ENCODE results near the gene TBX10.
"Not testable (repeated sequence)": the region's sequence is repeated elsewhere in the genome, so short reads cannot be mapped to it uniquely, and the experiment has no call there.

Gene TBX10

DNA sequence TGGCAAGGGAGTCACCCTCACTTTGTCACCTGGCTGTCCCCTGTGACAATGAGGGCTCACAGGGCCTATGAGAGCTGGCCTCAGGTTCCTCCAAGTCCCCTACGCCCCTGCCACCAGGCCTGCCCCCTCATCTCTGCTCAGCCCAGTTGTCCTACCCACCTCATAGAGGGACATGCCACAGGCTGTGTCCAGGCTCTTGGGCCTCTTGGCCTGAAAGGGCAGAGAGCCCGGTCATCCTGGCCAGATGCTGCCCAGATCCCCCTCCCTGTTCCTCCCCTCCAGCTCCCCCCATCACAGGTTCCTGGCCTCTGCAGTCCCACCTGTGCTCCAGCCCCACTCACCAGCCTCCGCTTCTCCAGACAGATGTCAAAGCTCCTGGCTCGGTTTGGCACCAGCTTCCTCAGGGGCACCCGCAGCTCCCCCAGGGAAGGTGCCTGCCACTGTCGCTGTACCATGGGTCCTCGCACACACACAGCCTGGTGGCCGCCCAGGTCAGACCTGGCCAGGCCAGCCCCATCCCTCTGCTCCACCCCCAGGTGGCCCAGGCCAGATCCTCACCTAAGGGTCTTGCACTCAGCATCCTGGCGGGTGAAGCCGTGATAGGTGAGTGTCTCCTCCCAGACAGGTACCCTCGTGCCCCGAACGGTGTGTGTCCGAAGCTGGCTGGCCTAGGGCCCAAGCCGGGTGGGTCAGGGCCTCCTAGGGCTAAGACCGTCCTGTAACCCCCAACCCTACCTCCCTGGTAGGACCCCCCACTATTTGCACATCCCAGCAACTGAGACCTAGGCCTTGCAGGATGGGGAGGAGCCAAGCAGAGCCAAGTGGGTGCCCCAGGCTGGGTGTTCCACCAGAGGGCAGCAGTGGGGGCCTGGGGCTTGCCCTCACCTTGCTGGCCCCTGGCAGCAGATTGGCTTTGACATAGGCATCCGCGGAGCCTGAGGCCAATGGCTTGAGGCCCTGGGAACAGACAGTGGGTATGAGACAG, 24.5 kb downstream of the TBX10 start:
- DNase-seq, result peak; percentile 58

DNA sequence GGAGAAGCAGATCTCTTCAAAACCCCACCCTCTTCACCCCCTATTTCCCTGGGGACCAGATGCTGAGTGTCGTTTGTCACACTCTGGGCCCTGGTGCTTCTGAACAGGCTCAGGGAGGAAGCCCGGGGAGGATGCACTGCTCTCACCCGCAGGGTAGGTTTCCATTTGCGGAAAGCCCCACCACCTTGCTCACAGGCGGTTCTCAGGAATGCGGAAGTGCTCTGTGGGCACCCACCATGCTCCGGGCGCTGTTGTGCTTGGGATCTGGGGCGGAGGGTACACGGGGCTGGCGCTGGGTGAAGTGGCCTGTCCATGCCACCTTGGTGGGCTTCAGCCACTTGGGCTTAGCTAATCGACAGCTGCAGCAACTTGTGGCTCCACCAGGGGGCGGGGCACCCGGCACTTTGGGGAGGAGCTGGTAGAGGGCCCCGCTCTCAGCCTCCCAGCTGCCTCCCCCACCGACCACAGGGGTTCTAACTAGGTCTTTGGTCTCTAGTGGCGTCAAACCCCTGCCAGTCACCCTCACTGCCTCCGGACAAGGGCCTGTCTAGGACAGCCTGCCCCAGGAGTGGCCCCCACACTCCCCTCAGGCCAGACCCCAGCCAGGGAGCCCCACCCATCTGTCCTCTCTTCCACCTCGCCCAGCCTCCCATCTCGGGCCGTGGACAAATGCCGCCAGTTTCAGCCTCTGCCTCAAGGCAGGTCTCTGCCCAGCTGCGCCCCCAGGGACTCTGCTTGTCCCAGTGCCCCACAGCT, 25.4 kb downstream of the TBX10 start:
- peak; percentile 82 for DNase-seq

DNA sequence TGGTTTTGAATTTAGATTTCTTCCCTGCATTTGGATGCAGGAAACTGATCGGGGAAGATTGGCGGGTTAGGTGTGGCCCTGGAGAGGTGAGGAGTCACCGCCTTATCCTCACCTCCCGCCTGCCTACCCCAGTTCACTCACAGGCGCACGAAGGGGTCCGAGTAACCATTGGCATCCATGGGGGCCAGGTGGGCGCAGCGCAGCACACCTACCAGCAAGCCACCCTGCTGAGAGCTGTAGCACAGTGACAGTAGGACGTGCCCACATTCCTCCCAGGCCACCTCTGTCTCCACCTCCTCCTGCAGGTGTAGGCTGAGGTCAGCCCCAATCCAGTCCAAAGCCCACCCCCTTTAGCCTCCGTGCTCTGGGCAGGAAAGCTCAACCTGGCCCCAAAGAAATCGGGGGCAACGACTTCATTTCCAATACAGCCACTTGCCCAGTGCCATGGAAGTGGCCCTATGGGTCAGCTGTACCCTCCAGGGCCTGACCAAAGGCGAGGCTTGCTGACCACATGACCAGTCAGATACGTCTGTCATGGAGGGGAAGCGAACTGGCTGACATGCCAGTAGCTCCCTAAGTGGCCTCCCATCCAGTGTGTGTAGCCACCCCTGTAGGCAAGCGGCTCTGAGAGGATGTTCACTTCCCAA, 26.1 kb downstream of the TBX10 start:
- DNase-seq, result no peak

DNA sequence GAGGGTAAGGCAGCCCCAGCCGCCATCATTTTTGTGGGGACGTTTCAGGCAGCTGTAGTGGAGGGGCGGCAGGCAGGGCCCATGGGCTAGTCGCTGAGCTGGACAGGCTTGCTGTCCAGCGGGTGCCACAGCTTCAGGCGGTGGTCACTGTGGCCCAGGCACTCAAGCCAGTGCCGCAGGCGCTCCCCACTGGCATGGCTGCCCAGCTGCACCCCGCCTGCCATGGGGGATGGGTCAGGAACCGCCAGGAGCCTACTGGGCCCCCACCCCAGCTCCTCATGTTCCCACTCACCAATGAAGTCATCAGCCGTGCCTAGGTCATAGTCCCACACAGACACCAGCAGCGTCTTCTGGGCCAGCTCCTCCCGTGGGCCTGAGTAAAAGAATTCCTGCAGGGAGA, 26.8 kb downstream of the TBX10 start:
- no peak for DNase-seq

DNA sequence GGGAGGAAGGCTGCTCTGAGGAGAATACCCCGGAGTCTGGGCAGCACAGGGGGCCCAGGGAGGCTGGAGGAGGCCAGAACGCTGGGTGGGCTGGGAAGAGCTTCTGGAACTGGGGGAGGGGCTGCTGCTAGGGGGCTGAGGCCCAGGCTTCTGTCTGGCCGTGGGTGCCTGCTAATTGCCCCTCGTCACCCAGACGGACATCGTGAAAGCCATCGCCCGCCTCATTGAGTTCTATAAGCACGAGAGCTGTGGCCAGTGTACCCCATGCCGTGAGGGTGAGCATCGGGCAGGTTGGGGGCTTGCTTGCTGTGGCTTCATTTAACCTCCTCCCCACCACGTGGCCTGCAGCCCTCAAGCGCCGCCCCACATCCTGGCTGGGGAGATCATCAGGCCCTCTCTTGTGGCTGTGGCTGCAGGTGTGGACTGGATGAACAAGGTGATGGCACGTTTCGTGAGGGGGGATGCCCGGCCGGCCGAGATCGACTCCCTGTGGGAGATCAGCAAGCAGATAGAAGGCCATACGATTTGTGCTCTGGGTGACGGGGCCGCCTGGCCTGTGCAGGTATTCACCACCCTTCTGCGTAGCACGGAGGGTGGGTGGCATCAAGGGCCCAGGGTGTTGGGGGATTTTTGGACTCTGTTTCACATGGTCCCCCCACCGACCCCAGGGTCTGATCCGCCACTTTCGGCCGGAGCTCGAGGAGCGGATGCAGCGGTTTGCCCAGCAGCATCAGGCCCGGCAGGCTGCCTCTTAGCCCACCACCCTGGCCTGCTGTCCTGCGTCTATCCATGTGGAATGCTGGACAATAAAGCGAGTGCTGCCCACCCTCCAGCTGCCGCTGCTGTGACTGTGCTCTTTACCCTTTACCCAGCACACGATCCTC, 27.6 kb downstream of the TBX10 start:
- no peak for DNase-seq

DNA sequence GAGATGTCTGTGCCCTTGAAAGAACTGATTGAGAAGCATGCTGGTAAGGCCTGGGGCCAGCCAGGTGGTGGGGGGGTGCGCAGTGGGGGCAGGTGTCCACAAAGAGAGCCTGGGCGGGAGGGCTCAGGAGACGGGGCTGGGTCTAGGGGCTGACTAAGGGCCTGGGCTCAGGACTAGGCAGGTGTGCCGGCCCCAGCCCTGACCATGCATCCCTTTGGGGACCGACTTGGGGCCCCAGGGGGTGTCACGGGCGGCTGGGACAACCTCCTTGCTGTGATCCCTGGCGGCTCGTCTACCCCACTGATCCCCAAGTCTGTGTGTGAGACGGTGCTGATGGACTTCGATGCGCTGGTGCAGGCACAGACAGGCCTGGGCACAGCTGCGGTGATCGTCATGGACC, 28.4 kb downstream of the TBX10 start:
- no peak for DNase-seq

DNA sequence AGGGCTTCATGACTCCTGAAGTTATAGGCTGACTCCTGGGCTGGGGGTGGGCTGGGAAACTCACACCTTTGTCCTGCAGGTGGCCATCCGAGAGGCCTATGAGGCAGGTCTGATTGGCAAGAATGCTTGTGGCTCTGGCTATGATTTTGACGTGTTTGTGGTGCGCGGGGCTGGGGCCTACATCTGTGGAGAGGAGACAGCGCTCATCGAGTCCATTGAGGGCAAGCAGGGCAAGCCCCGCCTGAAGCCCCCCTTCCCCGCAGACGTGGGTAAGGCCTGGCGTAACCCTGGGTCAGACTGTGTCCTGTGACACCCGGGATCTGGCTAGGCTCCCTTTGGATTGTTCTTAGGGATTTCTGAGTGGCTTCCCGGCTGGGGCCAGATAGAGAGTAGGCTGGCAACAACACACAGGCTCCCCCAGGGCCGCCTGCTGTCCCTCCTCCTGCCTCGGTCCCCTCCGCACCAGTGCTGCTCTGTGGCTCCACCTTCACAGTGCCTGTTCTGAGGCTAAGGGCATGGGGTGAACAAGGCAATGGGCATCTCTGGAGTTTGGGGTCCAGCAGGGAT, 29.2 kb downstream of the TBX10 start:
- DNase-seq, result no peak

DNA sequence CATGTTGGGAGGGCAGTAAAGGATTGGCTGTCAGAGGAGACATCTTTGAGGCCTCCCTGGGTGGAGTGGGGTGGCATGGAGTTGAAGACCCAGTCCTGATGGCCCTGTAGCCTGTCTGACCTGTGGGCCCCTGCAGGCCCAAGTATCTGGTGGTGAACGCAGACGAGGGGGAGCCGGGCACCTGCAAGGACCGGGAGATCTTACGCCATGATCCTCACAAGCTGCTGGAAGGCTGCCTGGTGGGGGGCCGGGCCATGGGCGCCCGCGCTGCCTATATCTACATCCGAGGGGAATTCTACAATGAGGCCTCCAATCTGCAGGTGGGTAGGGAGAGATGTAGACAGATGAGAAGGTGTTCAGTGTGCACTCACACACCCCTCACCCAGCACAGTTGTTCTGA, 30.2 kb downstream of the TBX10 start:
- DNase-seq, result no peak

DNA sequence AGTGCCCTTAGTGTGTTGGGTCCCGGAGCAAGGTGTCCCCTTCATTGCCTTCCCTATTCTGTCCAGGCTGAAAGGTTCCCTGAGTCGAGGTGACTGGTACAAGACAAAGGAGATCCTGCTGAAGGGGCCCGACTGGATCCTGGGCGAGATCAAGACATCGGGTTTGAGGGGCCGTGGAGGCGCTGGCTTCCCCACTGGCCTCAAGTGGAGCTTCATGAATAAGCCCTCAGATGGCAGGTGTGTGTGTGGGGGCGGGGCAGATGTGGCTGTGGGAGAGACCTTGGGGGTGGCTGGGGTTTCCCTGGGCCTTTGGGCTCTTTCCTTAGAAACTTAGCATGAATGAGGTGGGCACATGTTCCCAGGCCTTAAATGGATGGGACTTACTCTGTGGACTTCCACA, 31.1 kb downstream of the TBX10 start:
- no peak for DNase-seq

DNA sequence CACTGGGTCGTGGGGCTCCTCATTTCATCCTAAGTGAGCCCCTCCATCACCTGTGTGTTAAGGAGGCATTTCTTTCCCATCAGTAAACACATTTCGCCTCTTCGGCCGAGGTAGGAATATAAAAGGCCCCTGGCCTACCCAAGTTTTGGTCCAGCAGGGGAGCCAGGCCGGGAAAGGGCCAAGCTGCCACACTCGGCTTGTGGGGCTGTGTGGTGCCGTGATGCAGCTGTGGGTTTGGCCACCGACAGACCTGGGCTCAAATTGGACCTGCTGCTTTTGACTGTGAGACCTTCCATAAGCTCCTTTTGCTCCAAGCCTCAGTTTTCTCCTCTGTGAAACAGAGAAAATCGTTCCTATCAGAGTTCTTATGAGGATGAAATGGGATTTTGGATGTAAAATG, 32.1 kb downstream of the TBX10 start:
- no peak for DNase-seq

DNA sequence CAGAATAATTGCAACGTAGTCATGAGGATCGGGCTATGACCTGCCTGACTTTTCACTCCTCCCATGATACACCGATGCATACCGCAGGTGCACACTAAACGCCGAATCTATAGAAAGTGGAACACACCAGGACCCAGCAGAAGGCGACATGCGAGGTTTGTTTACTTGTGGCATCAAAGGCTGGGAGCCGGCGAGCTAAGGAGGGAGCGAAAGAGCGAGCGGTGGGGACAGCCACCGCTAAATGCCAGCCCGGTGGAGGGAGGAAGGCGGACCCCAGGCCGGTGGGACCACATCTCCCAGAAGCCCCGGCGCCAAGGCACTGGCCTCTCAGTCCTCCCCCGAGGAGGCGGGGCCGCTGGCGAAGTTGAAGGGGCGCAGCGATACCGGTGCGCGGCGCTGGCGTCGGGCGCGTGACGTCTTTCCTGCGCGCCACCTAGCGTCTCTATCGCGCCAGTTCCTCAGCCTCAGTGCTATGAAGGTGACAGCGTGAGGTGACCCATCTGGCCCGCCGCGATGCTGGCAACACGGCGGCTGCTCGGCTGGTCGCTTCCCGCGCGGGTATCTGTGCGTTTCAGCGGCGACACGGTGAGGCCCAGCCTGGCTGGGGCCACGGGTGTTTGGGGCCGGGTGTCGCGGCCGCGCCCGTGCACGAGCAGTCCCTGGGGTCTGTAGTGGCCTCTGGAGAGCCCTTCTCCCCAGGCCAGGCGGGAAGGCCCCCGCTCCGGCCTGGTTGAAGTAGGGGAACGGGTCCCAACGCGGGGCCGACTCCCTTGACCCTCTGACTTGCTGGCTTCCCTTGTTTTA, 32.9 kb downstream of the TBX10 start, which contains the start of gene NDUFV1:
NDUFV1 (plus strand) TSS at position 445 of the 804 bp plus-strand sequence; CDS start at position 514, 69 bp downstream.
- DNase-seq, result peak; percentile 96

DNA sequence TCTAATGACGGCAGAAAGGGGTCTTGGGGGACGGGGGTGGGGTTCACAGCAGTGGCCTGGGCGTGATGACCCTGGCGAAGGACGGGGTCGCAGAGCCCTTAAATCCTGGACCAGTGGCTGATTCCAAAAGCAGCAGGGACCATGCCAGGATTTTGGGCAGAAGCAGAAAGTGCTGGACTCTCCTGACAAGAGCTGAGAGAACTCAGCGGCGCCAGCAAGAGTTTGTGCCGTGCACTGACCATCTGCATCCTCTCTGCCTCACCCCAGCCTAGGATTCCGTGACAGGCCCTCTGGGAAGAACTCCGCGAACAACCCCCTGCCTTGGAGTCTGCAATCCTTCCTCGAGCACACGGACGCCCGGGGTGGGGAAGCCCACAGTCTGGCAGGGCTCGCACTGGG, 33.5 kb downstream of the TBX10 start:
- no peak for DNase-seq

DNA sequence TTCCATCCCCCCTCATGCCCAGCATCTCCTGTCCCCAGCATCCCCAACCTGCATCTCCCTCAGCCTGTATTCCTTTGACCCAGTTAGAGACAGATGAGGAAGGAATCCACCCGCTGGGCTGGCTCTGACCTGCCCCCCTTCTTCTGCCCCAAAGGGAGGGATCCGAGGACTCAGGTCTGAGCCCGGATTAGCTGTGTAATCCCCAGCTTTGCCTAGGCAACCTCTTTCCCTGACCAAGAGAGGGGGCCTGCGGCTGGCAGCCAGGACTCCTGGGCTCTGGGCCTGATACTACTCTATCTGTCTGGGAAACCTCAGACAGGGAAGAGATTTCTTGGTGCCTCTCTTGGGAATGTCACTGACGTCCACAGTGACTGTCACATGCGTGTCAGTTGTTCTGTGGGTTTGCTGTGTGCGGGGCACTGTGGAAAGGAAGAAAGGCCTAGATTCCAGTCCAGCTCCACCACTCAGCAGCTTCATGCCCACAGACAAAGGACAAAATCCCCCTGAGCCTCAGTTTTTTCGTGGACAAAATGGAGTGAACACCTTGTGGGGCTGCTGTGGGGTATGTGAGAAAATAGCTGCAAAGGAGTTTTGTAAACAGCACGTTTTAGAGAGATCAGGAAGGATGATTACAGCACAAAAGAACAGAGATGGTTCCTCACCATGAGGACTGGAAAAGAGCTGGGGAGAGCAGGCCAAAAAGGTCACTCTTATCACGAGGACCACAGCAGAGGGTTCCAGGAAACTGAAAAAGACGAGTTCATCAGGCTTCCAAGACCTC, 34.1 kb downstream of the TBX10 start:
- no peak for DNase-seq

DNA sequence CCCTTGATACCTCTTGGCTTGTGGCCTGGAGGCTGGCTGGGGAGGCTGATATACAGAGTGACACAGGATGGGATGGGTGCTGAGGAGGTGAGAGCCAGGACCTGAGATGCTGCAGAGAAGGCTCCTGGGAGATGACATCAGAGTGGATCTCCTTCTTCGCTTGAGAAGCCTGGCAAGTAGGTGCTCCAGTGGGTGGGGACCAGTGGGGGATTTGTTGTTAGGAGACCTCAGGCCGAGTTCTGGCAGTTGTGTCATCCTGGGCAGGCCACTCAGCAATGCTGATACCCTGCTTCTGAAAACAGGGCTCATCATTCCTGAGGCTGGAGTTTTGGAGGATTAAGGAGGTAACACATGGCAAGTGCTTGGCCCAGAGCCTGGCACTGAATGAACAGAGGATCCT, 34.7 kb downstream of the TBX10 start:
- no peak for DNase-seq

DNA sequence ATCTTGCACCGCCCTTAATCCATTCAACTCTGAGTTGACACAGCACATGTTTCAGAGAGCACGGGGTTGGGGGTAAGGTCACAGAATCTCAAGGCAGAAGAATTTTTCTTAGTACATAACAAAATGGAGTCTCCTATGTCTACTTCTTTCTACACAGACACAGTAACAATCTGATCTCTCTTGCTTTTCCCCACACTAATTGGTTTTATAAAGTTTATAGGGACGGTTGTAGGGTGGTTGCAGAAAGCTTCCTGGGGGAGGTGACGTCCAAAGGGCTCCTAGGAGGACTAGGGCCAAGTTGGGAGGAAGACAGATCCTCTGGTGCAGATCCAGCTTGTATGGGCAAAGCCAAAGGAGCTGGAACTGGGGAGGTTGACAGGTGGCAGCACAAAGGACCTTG, 35.4 kb downstream of the TBX10 start:
- DNase-seq, result not testable (repeated sequence)

DNA sequence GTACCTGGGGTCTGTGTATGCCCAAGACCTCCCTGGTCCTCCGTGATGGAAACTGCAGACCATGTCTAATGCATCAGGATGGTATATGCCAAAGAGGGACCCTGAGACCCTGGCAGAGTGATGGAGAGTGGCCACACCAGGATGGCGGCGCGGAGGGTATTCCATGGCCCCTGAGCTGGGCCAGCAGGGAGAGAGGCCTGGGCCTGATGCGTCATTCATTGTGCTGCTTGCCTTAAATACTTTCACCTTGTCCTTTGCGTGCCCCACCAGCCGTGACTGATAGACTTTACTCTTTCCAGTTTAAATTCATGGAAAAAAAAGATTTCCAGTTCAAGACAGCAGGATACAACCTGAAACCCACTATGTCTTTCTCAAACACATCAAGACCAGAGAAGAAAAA, 38.5 kb downstream of the TBX10 start:
- DNase-seq, result no peak

DNA sequence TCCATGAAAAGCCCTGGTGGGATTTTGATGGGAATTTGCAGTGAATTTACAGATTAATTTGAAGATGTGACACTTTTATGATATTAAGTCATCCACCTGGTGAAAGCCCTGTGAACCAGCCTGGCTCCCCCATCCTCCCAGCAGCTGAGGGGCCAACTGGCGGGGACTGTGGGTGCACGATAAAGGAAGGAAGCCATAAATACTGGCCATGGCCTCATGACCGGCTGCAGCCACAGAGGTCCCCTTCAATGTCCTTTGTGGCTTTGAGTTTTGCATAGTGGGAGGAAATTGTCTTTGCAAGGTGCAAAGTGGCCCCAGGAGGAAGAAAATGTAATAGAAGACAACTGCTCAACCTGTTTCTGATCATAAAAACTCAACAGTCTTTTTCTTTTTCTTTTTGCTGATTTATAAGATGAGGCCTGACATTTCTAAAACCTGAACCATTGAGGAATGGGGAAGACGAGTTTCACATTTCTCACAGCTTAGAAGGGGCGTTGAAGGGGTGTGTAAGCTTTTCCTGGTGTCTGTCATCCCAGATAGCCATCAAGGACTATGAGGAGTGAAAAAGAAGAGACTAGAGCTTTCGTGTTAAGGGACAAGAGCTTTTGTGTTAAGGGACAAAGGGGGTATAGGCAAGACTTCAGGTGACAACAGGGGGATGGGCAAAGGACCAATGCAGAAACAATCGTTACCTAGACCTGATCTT, 39.1 kb downstream of the TBX10 start:
- DNase-seq, result no peak

DNA sequence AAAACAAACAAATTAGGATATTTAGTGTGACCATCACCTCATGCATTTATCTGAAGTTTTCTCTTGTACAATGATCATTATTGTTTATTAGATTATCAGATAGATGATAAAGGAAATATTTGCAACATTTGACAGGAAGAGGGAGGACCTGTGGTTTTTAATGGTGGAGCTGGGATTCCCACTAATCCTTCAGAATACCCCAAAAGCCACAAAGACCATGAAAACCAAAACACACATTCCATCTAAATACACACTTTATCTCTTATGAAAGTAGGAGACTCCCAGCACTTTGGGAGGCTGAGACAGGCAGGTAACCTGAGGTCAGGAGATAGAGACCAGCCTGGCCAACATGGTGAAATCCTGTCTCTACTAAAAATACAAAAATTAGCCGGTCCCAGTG, 40.4 kb downstream of the TBX10 start:
- DNase-seq, result no peak

DNA sequence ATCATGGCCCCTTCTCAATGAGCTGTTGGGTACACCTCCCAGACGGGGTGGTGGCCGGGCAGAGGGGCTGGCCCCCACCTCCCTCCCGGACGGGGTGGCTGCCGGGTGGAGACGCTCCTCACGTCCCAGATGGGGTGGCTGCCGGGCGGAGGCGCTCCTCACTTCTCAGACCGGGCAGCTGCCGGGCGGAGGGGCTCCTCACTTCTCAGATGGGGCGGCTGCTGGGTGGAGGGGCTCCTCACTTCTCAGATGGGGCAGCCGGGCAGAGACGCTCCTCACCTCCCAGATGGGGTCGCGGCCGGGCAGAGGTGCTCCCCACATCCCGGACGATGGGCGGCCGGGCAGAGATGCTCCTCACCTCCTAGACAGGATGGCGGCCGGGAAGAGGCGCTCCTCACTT, 41.6 kb downstream of the TBX10 start:
- not testable (repeated sequence) for DNase-seq

DNA sequence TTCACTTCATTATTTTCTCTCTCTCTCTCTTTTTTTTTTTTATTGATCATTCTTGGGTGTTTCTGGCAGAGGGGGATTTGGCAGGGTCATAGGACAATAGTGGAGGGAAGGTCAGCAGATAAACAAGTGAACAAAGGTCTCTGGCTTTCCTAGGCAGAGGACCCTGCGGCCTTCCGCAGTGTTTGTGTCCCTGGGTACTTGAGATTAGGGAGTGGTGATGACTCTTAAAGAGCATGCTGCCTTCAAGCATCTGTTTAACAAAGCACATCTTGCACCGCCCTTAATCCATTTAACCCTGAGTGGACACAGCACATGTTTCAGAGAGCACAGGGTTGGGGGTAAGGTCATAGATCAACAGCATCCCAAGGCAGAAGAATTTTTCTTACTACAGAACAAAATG, 42.1 kb downstream of the TBX10 start:
- DNase-seq, result not testable (repeated sequence)

Data from activated T-cell treated with anti-CD3 and anti-CD28 coated beads, Interleukin-2, amount 50 U/mL, for 1 hour (primary cell).